Measurements from ENCODE around the gene LRFN3.
A peak's percentile ranks its signal among the peaks of the same experiment; 100 is the strongest.

The LRFN3 gene

DNA sequence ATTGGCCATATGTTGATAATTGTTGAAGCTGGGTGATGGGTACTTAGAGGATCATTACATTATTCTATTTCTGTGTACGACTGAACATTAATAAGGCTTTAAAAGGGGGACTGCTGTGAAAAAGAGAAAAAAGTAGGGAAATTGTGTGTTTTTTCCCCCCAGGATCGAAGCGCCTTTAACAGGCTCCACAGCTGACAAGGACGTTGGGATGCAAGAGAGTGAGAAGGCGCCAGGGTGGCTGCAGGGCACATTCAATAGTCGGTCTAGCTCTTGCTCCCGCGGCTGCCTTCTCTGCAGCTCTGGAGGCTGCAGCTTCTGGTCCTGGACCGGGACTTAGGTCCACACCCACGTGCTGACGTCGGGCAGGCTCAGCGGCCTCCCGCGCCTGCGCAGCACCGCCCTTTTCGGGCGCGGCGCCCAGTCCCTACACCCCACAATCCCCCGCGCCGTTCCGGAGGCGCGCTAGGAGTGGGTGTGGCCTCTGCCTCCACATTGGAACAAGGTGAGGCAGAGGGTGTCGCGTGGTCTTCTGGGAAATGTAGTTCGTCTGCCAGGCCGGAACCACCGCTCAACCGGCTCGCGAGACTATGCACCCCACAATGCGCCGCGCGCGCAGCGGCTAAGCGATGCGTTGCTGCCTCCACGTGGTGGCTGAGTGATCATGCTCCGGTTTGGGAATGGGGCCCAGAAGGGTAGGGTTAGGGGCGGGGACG lies 4.9 kb upstream of the LRFN3 start:
- Histone ChIP-seq H3K9me3 (ENCODE audit: control insufficient read depth, low read length) (no peaks in the 10 kb centered on the region), H3K27me3 (ENCODE audit: control insufficient read depth, insufficient read depth, low read length) (no peaks in the 10 kb centered on the region), H3K4me1 (ENCODE audit: control insufficient read depth, insufficient read depth, low read length) (peaks cover 8% of the 10 kb centered on the region), H3K9ac (ENCODE audit: low read length) (peak overlapping the region; percentile 47), H3K4me3 (ENCODE audit: low read length) (no peak overlapping the region), H3K36me3 (ENCODE audit: control insufficient read depth, insufficient read depth, low read length) (no peaks in the 10 kb centered on the region)

DNA sequence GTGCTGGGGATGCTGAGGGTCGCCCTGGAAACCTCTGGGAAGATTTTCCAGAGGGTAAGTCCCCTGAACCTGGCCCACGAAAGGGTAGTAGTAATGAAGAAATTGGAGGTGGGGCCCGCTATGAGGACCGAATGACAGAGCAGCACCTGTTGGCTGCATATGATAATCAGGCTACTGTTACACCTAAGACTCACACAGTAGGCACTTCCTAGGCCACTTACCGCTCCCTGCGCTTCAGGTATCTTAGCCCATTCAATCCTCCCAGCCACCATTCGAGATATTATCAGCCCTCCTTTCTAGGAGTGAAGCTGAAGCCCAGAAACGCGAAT lies 4.3 kb upstream of the LRFN3 start:
- Histone ChIP-seq H3K36me3 (ENCODE audit: control insufficient read depth, insufficient read depth, low read length) (no peaks in the 10 kb centered on the region), H3K27me3 (ENCODE audit: control insufficient read depth, insufficient read depth, low read length) (no peaks in the 10 kb centered on the region), H3K4me1 (ENCODE audit: control insufficient read depth, insufficient read depth, low read length) (peaks cover 11% of the 10 kb centered on the region), H3K9ac (ENCODE audit: low read length) (no peak overlapping the region), H3K9me3 (ENCODE audit: control insufficient read depth, low read length) (no peaks in the 10 kb centered on the region), H3K4me3 (ENCODE audit: low read length) (no peak overlapping the region)

- Histone ChIP-seq H3K36me3 (ENCODE audit: control insufficient read depth, insufficient read depth, low read length) (no peaks in the 10 kb centered on the region), H3K4me3 (ENCODE audit: low read length) (no peak overlapping the region), H3K27me3 (ENCODE audit: control insufficient read depth, insufficient read depth, low read length) (no peaks in the 10 kb centered on the region), H3K9ac (ENCODE audit: low read length) (no peak overlapping the region), H3K4me1 (ENCODE audit: control insufficient read depth, insufficient read depth, low read length) (peaks cover 16% of the 10 kb centered on the region), H3K9me3 (ENCODE audit: control insufficient read depth, low read length) (no peaks in the 10 kb centered on the region)
Observed at GRCh38 chr19:35932291-35932936, 3.8 kb upstream of the LRFN3 start.

GRCh38 chr19:35936738-35937268 lies 629 bp downstream of the LRFN3 start:
- no peaks in the 10 kb centered on the region for H3K36me3 ChIP-seq (ENCODE audit: control insufficient read depth, insufficient read depth, low read length)
- peak overlapping the region; percentile 88 for H3K9ac ChIP-seq (ENCODE audit: low read length)
- no peaks in the 10 kb centered on the region for H3K9me3 ChIP-seq (ENCODE audit: control insufficient read depth, low read length)
- H3K27me3 ChIP-seq (ENCODE audit: control insufficient read depth, insufficient read depth, low read length): no peaks in the 10 kb centered on the region
- peaks cover 25% of the 10 kb centered on the region for H3K4me1 ChIP-seq (ENCODE audit: control insufficient read depth, insufficient read depth, low read length)
- H3K4me3 ChIP-seq (ENCODE audit: low read length): peak overlapping the region; percentile 82

DNA sequence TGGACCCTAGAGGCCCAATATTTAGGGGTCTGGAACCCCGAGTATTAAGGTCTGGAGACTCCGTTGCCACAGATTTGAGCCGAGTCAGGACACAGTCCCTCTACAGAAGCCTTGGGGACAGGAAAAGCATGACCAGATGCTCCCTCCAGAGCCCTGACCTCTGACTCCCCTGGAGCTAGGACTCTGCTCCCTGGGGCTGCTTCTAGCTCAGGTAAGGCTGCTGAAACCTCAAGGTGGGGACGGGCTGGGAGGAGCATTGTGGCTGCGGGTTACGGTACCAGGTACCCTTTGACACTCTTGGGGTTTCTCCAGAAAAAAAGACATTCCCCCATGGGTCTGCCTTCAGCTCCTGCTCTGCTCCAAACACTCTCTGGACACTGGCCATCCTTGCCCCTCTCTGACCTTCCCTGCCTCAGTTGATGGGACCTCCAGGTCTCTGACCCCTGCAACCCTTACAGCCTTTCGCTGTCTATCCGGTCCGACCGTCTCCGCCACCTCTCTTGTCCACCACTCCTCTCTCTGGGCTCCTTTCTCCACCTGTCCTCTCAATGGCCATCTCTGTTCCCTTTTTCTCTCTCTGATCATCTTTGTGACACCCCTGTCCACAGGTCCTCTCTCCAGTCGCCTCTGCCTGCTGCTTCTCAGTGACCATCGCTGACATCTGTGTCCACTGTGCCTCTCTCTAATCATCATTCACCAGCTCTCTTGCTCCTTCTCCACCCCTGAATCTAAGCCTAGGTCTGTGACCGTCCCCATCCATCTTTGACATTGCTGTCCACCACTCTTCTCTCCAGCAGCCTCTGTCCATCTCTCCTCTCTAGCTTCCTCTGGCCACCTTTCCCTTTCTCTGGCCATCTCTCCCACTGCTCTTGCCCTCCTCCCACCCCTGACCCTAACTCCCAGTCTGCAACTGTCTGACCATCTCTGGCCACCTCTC lies 1.4 kb downstream of the LRFN3 start:
- Histone ChIP-seq H3K4me1 (ENCODE audit: control insufficient read depth, insufficient read depth, low read length) (peaks cover 25% of the 10 kb centered on the region), H3K27me3 (ENCODE audit: control insufficient read depth, insufficient read depth, low read length) (no peaks in the 10 kb centered on the region), H3K36me3 (ENCODE audit: control insufficient read depth, insufficient read depth, low read length) (no peaks in the 10 kb centered on the region), H3K4me3 (ENCODE audit: low read length) (peak overlapping the region; percentile 82), H3K9me3 (ENCODE audit: control insufficient read depth, low read length) (no peaks in the 10 kb centered on the region), H3K9ac (ENCODE audit: low read length) (peak overlapping the region; percentile 88)

DNA sequence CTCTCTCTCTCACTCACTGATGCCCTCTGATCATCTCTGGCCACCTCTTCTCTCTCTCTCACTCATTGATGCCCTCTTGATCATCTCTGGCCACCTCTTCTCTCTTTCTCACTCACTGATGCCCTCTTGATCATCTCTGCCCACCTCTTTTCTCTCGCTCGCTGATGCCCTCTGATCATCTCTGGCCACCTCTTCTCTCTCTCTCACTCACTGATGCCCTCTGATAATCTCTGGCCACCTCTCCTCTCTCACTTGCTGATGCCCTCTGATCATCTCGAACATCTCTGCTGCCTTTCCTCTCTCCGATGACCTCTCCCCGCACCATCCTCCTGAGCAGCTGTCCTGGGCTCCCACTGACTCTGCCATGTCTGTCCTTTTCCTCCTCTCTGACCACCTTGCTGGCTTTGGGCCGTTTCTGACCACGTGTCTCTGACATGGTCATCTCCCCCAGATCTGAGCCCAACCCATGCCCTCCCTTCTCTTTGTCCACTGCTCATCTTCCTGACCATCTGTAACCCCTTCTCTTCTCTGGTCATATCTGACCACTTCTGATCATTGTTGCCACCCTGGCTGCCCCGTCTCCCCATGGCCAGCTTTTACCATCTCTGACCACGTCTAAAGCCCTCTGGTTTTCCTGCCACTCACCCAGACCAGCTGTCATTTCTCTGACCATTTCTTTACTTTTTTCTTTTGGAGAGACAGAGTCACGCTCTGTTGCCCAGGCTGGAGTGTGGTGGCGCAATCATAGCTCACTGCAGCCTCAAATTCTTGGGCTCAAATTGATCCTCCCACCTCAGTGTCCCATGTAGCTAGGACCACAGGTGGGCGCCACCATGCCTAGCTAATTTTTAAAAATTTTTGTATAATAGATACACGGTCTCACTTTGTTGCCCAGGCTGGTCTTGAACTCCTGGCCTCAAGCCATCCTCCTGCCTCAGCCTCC lies 2.4 kb downstream of the LRFN3 start:
- H3K9ac ChIP-seq (ENCODE audit: low read length): peak overlapping the region; percentile 88
- H3K4me3 ChIP-seq (ENCODE audit: low read length): no peak overlapping the region
- H3K9me3 ChIP-seq (ENCODE audit: control insufficient read depth, low read length): no peaks in the 10 kb centered on the region
- peaks cover 25% of the 10 kb centered on the region for H3K4me1 ChIP-seq (ENCODE audit: control insufficient read depth, insufficient read depth, low read length)
- H3K27me3 ChIP-seq (ENCODE audit: control insufficient read depth, insufficient read depth, low read length): no peaks in the 10 kb centered on the region
- H3K36me3 ChIP-seq (ENCODE audit: control insufficient read depth, insufficient read depth, low read length): no peaks in the 10 kb centered on the region

DNA sequence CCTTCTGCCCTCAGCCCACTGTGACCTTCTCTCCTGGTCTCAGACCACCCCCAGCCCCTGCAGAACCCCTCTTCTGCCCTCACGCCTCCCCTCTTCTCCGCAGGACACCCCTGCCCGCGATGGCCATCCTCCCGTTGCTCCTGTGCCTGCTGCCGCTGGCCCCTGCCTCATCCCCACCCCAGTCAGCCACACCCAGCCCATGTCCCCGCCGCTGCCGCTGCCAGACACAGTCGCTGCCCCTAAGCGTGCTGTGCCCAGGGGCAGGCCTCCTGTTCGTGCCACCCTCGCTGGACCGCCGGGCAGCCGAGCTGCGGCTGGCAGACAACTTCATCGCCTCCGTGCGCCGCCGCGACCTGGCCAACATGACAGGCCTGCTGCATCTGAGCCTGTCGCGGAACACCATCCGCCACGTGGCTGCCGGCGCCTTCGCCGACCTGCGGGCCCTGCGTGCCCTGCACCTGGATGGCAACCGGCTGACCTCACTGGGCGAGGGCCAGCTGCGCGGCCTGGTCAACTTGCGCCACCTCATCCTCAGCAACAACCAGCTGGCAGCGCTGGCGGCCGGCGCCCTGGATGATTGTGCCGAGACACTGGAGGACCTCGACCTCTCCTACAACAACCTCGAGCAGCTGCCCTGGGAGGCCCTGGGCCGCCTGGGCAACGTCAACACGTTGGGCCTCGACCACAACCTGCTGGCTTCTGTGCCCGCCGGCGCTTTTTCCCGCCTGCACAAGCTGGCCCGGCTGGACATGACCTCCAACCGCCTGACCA lies 3.3 kb downstream of the LRFN3 start:
- Histone ChIP-seq H3K36me3 (ENCODE audit: control insufficient read depth, insufficient read depth, low read length) (no peaks in the 10 kb centered on the region), H3K4me3 (ENCODE audit: low read length) (no peak overlapping the region), H3K27me3 (ENCODE audit: control insufficient read depth, insufficient read depth, low read length) (no peaks in the 10 kb centered on the region), H3K9me3 (ENCODE audit: control insufficient read depth, low read length) (no peaks in the 10 kb centered on the region), H3K9ac (ENCODE audit: low read length) (no peak overlapping the region), H3K4me1 (ENCODE audit: control insufficient read depth, insufficient read depth, low read length) (peaks cover 25% of the 10 kb centered on the region)

DNA sequence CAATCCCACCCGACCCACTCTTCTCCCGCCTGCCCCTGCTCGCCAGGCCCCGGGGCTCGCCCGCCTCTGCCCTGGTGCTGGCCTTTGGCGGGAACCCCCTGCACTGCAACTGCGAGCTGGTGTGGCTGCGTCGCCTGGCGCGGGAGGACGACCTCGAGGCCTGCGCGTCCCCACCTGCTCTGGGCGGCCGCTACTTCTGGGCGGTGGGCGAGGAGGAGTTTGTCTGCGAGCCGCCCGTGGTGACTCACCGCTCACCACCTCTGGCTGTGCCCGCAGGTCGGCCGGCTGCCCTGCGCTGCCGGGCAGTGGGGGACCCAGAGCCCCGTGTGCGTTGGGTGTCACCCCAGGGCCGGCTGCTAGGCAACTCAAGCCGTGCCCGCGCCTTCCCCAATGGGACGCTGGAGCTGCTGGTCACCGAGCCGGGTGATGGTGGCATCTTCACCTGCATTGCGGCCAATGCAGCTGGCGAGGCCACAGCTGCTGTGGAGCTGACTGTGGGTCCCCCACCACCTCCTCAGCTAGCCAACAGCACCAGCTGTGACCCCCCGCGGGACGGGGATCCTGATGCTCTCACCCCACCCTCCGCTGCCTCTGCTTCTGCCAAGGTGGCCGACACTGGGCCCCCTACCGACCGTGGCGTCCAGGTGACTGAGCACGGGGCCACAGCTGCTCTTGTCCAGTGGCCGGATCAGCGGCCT lies 4.1 kb downstream of the LRFN3 start:
- no peaks in the 10 kb centered on the region for H3K36me3 ChIP-seq (ENCODE audit: control insufficient read depth, insufficient read depth, low read length)
- no peaks in the 10 kb centered on the region for H3K27me3 ChIP-seq (ENCODE audit: control insufficient read depth, insufficient read depth, low read length)
- H3K4me3 ChIP-seq (ENCODE audit: low read length): no peak overlapping the region
- peaks cover 25% of the 10 kb centered on the region for H3K4me1 ChIP-seq (ENCODE audit: control insufficient read depth, insufficient read depth, low read length)
- no peaks in the 10 kb centered on the region for H3K9me3 ChIP-seq (ENCODE audit: control insufficient read depth, low read length)
- H3K9ac ChIP-seq (ENCODE audit: low read length): no peak overlapping the region

- no peak overlapping the region for H3K9ac ChIP-seq (ENCODE audit: low read length)
- H3K4me1 ChIP-seq (ENCODE audit: control insufficient read depth, insufficient read depth, low read length): peaks cover 19% of the 10 kb centered on the region
- H3K27me3 ChIP-seq (ENCODE audit: control insufficient read depth, insufficient read depth, low read length): no peaks in the 10 kb centered on the region
- no peaks in the 10 kb centered on the region for H3K9me3 ChIP-seq (ENCODE audit: control insufficient read depth, low read length)
- no peaks in the 10 kb centered on the region for H3K36me3 ChIP-seq (ENCODE audit: control insufficient read depth, insufficient read depth, low read length)
- no peak overlapping the region for H3K4me3 ChIP-seq (ENCODE audit: low read length)
Observed at GRCh38 chr19:35940839-35941238, 4.7 kb downstream of the LRFN3 start.

DNA sequence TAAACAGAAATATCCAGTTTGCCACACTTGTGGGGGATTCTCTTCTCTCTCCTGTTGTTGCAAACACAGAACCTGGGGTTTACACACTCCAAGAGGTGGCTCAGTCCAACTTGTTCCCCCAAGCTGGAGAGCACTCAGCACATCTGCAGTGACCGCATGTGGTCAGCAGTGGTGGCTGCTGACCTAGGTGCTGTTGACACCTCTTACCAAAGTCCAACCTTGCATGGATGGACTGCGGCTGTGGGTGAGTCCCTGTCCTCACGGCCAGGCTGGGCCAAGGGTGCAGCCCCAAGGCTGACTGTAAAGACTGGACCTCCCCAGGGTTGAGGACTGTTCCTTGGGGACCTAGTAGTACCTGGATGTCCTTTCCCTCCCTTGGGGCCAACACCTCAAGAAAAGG lies 6.1 kb downstream of the LRFN3 start:
- Histone ChIP-seq H3K4me3 (ENCODE audit: low read length) (no peak overlapping the region), H3K36me3 (ENCODE audit: control insufficient read depth, insufficient read depth, low read length) (no peaks in the 10 kb centered on the region), H3K27me3 (ENCODE audit: control insufficient read depth, insufficient read depth, low read length) (no peaks in the 10 kb centered on the region), H3K9me3 (ENCODE audit: control insufficient read depth, low read length) (no peaks in the 10 kb centered on the region), H3K9ac (ENCODE audit: low read length) (no peak overlapping the region), H3K4me1 (ENCODE audit: control insufficient read depth, insufficient read depth, low read length) (peaks cover 10% of the 10 kb centered on the region)
